Mucosa of rectum (tissue), 2 donors: ENCODE data around the gene FAM83E.

Source experiments
- H3K27ac ChIP-seq, 2 donors: one replicate each; pipeline ENCODE4 v1.7.0; 2013; ENCODE audit warnings: inconsistent platforms in 2 of 2, low read depth in 2 of 2, low read length in 2 of 2
- H3K27me3 ChIP-seq, 2 donors: one replicate each; pipeline ENCODE4 v1.7.0; 2013; ENCODE audit warnings: low read length in 2 of 2; ENCODE audit not compliant: control insufficient read depth in 2 of 2, insufficient read depth in 2 of 2
- H3K36me3 ChIP-seq, 2 donors: one replicate each; pipeline ENCODE4 v1.7.0; 2013; ENCODE audit warnings: low read length in 2 of 2; ENCODE audit not compliant: control insufficient read depth in 2 of 2, insufficient read depth in 2 of 2
- H3K4me1 ChIP-seq, 2 donors: one replicate each; pipeline ENCODE4 v1.7.0; 2013; ENCODE audit warnings: low read length in 2 of 2, mild to moderate bottlenecking in 1 of 2; ENCODE audit not compliant: control insufficient read depth in 2 of 2, insufficient read depth in 2 of 2
- H3K4me3 ChIP-seq, 2 donors: one replicate each; pipeline ENCODE4 v1.7.0; 2013; ENCODE audit warnings: low read length in 2 of 2
- H3K9ac ChIP-seq, 2 donors: one replicate each; pipeline ENCODE4 v1.7.0; 2013; ENCODE audit warnings: low read length in 2 of 2, low read depth in 1 of 2, mild to moderate bottlenecking in 1 of 2
- H3K9me3 ChIP-seq, 2 donors: one replicate each; pipeline ENCODE4 v1.7.0; 2013; ENCODE audit warnings: low read length in 2 of 2; ENCODE audit not compliant: control insufficient read depth in 2 of 2
- donor health status: healthy.
- donor health status: Normal muscosa, but diverticular disease.

The FAM83E gene

GRCh38 chr19:48654299-48655059 is 39.6 kb upstream of the FAM83E start:
- no peak overlapping the region for H3K27ac ChIP-seq
- no peaks in the 10 kb centered on the region for H3K4me1 ChIP-seq
- no peaks in the 10 kb centered on the region for H3K27me3 ChIP-seq
- no peak overlapping the region for H3K9ac ChIP-seq
- H3K36me3 ChIP-seq, result no peaks in the 10 kb centered on the region
- no peaks in the 10 kb centered on the region for H3K9me3 ChIP-seq
- no peak overlapping the region for H3K4me3 ChIP-seq

GRCh38 chr19:48651683-48652048 is 36.8 kb upstream of the FAM83E start:
- Histone ChIP-seq H3K9ac (no peak overlapping the region), H3K27ac (no peak overlapping the region), H3K9me3 (no peaks in the 10 kb centered on the region), H3K27me3 (peaks cover 0 to 5% of the 10 kb centered on the region in 2 donors), H3K4me1 (no peaks in the 10 kb centered on the region), H3K4me3 (no peak overlapping the region), H3K36me3 (no peaks in the 10 kb centered on the region)

GRCh38 chr19:48650974-48651682 is 36.3 kb upstream of the FAM83E start:
- H3K27ac ChIP-seq, result no peak overlapping the region
- H3K27me3 ChIP-seq, result peaks cover 0 to 5% of the 10 kb centered on the region in 2 donors
- H3K9ac ChIP-seq, result no peak overlapping the region
- no peak overlapping the region for H3K4me3 ChIP-seq
- no peaks in the 10 kb centered on the region for H3K9me3 ChIP-seq
- peaks cover 0 to 3% of the 10 kb centered on the region in 2 donors for H3K4me1 ChIP-seq
- no peaks in the 10 kb centered on the region for H3K36me3 ChIP-seq

GRCh38 chr19:48648134-48648533 is 33.3 kb upstream of the FAM83E start:
- H3K27ac ChIP-seq, result no peak overlapping the region
- H3K4me1 ChIP-seq, result peaks cover 8 to 15% of the 10 kb centered on the region in 2 donors
- peaks cover 0 to 11% of the 10 kb centered on the region in 2 donors for H3K27me3 ChIP-seq
- no peaks in the 10 kb centered on the region for H3K36me3 ChIP-seq
- no peak overlapping the region for H3K4me3 ChIP-seq
- no peaks in the 10 kb centered on the region for H3K9me3 ChIP-seq
- H3K9ac ChIP-seq, result no peak overlapping the region

GRCh38 chr19:48646722-48647216 is 31.9 kb upstream of the FAM83E start:
- H3K4me3 ChIP-seq, result peak overlapping the region; percentile 37 to 64
- H3K27me3 ChIP-seq, result peaks cover 0 to 11% of the 10 kb centered on the region in 2 donors
- H3K27ac ChIP-seq, result peak overlapping the region in 1 of 2 donors; percentile 75
- H3K9me3 ChIP-seq, result no peaks in the 10 kb centered on the region
- peaks cover 8 to 15% of the 10 kb centered on the region in 2 donors for H3K4me1 ChIP-seq
- H3K9ac ChIP-seq, result peak overlapping the region in 1 of 2 donors; percentile 41
- no peaks in the 10 kb centered on the region for H3K36me3 ChIP-seq

GRCh38 chr19:48646001-48646721 is 31.3 kb upstream of the FAM83E start, which contains the start of gene CA11:
Gene CA11 (minus strand): TSS chr19:48646187. CDS start chr19:48645632, 555 bp downstream.
- no peaks in the 10 kb centered on the region for H3K36me3 ChIP-seq
- H3K9me3 ChIP-seq, result no peaks in the 10 kb centered on the region
- H3K4me3 ChIP-seq, result peak within 1 kb of the TSS; percentile 53 to 64
- peak within 1 kb of the TSS; percentile 52 to 75 for H3K27ac ChIP-seq
- H3K9ac ChIP-seq, result peak within 1 kb of the TSS; percentile 43 to 59
- peaks cover 8 to 15% of the 10 kb centered on the region in 2 donors for H3K4me1 ChIP-seq
- peaks cover 0 to 11% of the 10 kb centered on the region in 2 donors for H3K27me3 ChIP-seq

GRCh38 chr19:48645620-48646000 is 30.7 kb upstream of the FAM83E start:
- Histone ChIP-seq H3K27me3 (peaks cover 0 to 11% of the 10 kb centered on the region in 2 donors), H3K9me3 (no peaks in the 10 kb centered on the region), H3K27ac (peak overlapping the region; percentile 52 to 75), H3K9ac (peak overlapping the region; percentile 43 to 59), H3K36me3 (no peaks in the 10 kb centered on the region), H3K4me3 (peak overlapping the region; percentile 53 to 64), H3K4me1 (peaks cover 8 to 15% of the 10 kb centered on the region in 2 donors)

GRCh38 chr19:48644839-48645619 is 30.2 kb upstream of the FAM83E start:
- H3K9ac ChIP-seq, result peak overlapping the region; percentile 43 to 59
- H3K4me1 ChIP-seq, result peaks cover 8 to 16% of the 10 kb centered on the region in 2 donors
- H3K27me3 ChIP-seq, result peaks cover 0 to 11% of the 10 kb centered on the region in 2 donors
- H3K4me3 ChIP-seq, result peak overlapping the region; percentile 53 to 64
- no peaks in the 10 kb centered on the region for H3K36me3 ChIP-seq
- H3K27ac ChIP-seq, result peak overlapping the region; percentile 52 to 75
- no peaks in the 10 kb centered on the region for H3K9me3 ChIP-seq

- Histone ChIP-seq H3K27ac (no peak overlapping the region), H3K36me3 (no peaks in the 10 kb centered on the region), H3K9me3 (no peaks in the 10 kb centered on the region), H3K27me3 (peaks cover 0 to 11% of the 10 kb centered on the region in 2 donors), H3K4me1 (peaks cover 8 to 19% of the 10 kb centered on the region in 2 donors), H3K9ac (no peak overlapping the region), H3K4me3 (no peak overlapping the region)
Observed at GRCh38 chr19:48644355-48644754, 29.5 kb upstream of the FAM83E start.
